ENCODE results near the gene CPA5. TPM values are rescaled to one million over a fixed set of nuclear protein-coding genes. Genes with fewer than 3 reads are reported as not detected.

The CPA5 gene
- total and polyA plus RNA-seq, 10 of the 15 experiments (the other 5 are each of a cell fraction or from before 2014, with no cell fraction given): 0.06 to 0.52 (median 0.29) TPM; not detected in 2

DNA sequence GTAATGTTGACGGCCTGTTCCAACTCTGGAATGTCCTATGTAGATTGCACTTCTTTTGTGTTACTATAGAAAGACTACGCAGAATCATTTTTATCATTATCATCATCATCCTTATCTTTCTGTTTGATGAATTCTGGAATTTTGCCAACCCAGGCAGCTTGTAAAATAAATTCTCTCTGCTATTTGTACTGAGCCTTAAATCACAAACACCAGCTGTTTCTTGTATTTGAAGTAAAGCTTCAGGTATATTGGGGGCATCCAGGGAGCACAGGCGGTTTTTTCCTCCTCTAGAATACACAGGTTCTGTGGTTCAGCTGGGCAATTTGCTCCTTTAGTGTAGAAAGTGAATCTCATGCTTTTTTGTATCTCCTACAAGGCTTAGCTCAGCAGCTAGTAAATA lies 14.9 kb upstream of the CPA5 start:
- FAIRE-seq (no peak), DNase-seq (ENCODE audit: low read depth, low spot score) (no peak), ATAC-seq (no peak)
- Histone ChIP-seq H3K79me2 (ENCODE audit: control insufficient read depth, insufficient read depth, low read length) (no peaks in the 10 kb centered on the region), H3K27ac (ENCODE audit: control insufficient read depth, insufficient read depth) (no peak overlapping the region), H4K20me1 (ENCODE audit: control insufficient read depth, insufficient read depth) (no peaks in the 10 kb centered on the region), H3K9ac (ENCODE audit: control insufficient read depth, insufficient read depth, low read length) (no peak overlapping the region), H3K4me2 (ENCODE audit: control insufficient read depth, insufficient read depth) (no peak overlapping the region), H3K4me1 (ENCODE audit: control insufficient read depth, insufficient read depth, low read length) (no peaks in the 10 kb centered on the region), H2AFZ (ENCODE audit: control insufficient read depth, low read depth, low read length) (no peak overlapping the region), H3K4me3 (no peak overlapping the region), H3K36me3 (ENCODE audit: control insufficient read depth in 2 of 2, insufficient read depth in 2 of 2, low read length in 1 of 2) (no peaks in the 10 kb centered on the region), H3K9me3 (replicated peaks; ENCODE audit: control insufficient read depth, insufficient read depth, low read length) (no peaks in the 10 kb centered on the region), H3K27me3 (replicated peaks in 1 of 2; ENCODE audit: control insufficient read depth in 2 of 2, insufficient read depth in 2 of 2, low read length in 1 of 2) (no peaks in the 10 kb centered on the region)
- BruUV-seq (replicated peaks): no TSS peak
- TF ChIP-seq SMARCA5 (IDR thresholded peaks at IDR 0.05) (no peak), ZNF274 (IDR thresholded peaks at IDR 0.05; ENCODE audit: insufficient read depth, insufficient read length) (no peak), WRNIP1 (IDR thresholded peaks at IDR 0.05; ENCODE audit: borderline replicate concordance, low read depth, low read length) (no peak), NFXL1 (IDR thresholded peaks at IDR 0.05; ENCODE audit: borderline replicate concordance) (no peak), LARP7 (IDR thresholded peaks at IDR 0.05) (no peak), FOS (IDR thresholded peaks at IDR 0.05; ENCODE audit: borderline replicate concordance, extremely low read depth, insufficient read length) (no peak), BHLHE40 (IDR thresholded peaks at IDR 0.05; ENCODE audit: borderline replicate concordance in 1 of 2, low read depth in 2 of 2, low read length in 1 of 2) (no peak), KDM1A (IDR thresholded peaks at IDR 0.05; ENCODE audit: borderline replicate concordance) (no peak), SREBF1 (IDR thresholded peaks at IDR 0.05; ENCODE audit: low read length) (no peak), ZZZ3 (IDR thresholded peaks at IDR 0.05; ENCODE audit: control insufficient read depth, insufficient read length, low read depth) (no peak)
- TF ChIP-seq, protein P1, sequence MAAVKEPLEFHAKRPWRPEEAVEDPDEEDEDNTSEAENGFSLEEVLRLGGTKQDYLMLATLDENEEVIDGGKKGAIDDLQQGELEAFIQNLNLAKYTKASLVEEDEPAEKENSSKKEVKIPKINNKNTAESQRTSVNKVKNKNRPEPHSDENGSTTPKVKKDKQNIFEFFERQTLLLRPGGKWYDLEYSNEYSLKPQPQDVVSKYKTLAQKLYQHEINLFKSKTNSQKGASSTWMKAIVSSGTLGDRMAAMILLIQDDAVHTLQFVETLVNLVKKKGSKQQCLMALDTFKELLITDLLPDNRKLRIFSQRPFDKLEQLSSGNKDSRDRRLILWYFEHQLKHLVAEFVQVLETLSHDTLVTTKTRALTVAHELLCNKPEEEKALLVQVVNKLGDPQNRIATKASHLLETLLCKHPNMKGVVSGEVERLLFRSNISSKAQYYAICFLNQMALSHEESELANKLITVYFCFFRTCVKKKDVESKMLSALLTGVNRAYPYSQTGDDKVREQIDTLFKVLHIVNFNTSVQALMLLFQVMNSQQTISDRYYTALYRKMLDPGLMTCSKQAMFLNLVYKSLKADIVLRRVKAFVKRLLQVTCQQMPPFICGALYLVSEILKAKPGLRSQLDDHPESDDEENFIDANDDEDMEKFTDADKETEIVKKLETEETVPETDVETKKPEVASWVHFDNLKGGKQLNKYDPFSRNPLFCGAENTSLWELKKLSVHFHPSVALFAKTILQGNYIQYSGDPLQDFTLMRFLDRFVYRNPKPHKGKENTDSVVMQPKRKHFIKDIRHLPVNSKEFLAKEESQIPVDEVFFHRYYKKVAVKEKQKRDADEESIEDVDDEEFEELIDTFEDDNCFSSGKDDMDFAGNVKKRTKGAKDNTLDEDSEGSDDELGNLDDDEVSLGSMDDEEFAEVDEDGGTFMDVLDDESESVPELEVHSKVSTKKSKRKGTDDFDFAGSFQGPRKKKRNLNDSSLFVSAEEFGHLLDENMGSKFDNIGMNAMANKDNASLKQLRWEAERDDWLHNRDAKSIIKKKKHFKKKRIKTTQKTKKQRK (IDR thresholded peaks at IDR 0.05; ENCODE audit: low read depth, low read length): no peak
- TF ChIP-seq, protein P2, sequence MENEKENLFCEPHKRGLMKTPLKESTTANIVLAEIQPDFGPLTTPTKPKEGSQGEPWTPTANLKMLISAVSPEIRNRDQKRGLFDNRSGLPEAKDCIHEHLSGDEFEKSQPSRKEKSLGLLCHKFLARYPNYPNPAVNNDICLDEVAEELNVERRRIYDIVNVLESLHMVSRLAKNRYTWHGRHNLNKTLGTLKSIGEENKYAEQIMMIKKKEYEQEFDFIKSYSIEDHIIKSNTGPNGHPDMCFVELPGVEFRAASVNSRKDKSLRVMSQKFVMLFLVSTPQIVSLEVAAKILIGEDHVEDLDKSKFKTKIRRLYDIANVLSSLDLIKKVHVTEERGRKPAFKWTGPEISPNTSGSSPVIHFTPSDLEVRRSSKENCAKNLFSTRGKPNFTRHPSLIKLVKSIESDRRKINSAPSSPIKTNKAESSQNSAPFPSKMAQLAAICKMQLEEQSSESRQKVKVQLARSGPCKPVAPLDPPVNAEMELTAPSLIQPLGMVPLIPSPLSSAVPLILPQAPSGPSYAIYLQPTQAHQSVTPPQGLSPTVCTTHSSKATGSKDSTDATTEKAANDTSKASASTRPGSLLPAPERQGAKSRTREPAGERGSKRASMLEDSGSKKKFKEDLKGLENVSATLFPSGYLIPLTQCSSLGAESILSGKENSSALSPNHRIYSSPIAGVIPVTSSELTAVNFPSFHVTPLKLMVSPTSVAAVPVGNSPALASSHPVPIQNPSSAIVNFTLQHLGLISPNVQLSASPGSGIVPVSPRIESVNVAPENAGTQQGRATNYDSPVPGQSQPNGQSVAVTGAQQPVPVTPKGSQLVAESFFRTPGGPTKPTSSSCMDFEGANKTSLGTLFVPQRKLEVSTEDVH (IDR thresholded peaks at IDR 0.05; ENCODE audit: low read depth, partially characterized antibody): no peak
- 54% methylated on average over 3 of the region's 3 CpGs for WGBS (ENCODE audit: insufficient coverage, insufficient replicate concordance, low lambda C conversion rate, missing lambda C conversion rate)
- intact Hi-C loops (cut with micrococcal nuclease; ENCODE audit: unreplicated experiment) (no loop called here), in situ Hi-C loops (cut with MboI) (no loop called here)
- ChIA-PET SMC1A (ENCODE audit: uncharacterized antibody, unreplicated experiment) (interaction anchor here (1.1 to 1.2 kb wide), 2 partner anchors 86 to 88 kb away, joined by 3 to 5 read pairs; no protein-coding TSS in a partner anchor), RAD21 (ENCODE audit: unreplicated experiment) (interaction anchor here (1.3 kb wide), 1 partner anchor 36 kb away, joined by 4 read pairs; no protein-coding TSS in a partner anchor), POLR2A (no interaction called here), CTCF (interaction anchor here (1.0 kb wide), 1 partner anchor 8 kb away, joined by 4 read pairs; no protein-coding TSS in a partner anchor)

Measured in GM12878 (cell line).